Motor neuron (in vitro differentiated cells): Measurements from ENCODE around the gene PTPN22. TPM values are rescaled to one million over a fixed set of nuclear protein-coding genes. Genes with fewer than 3 reads are reported as not detected.

ENCODE experiments used
- ATAC-seq, 8 experiments: fragments of 200-7000 bp; cut with Tn5 transposase; replicated peaks in 6 of 8; 2 replicates each; pipeline ENCODE4 v1.8.0; 2021; ENCODE audit warnings: mild to moderate bottlenecking in 8 of 8, moderate library complexity in 8 of 8
- H3K27ac ChIP-seq, 2 donors: fragments of 250-450 bp; sonication (Bioruptor Pico); 2 replicates each; pipeline ENCODE4 v1.9.0; 2021; ENCODE audit warnings: antibody characterized with exemption in 2 of 2, mild to moderate bottlenecking in 2 of 2, moderate library complexity in 1 of 2
- H3K4me1 ChIP-seq, 2 donors: fragments of 250-450 bp; sonication (Bioruptor Pico); replicated peaks in 1 of 2; 2 replicates each; pipeline ENCODE4 v1.6.1; 2021; ENCODE audit warnings: antibody characterized with exemption in 2 of 2, mild to moderate bottlenecking in 2 of 2, moderate library complexity in 1 of 2
- H3K4me3 ChIP-seq, 5 donors: fragments of 250-450 bp; sonication (Bioruptor Pico); 2 replicates each; pipeline ENCODE4 v1.9.0; 2021; ENCODE audit warnings: antibody characterized with exemption in 5 of 5, mild to moderate bottlenecking in 5 of 5, moderate library complexity in 4 of 5
- WGBS, 10 experiments: fragments of 450-650 bp; shearing (Covaris generic); methylation state at CpG; one replicate each; pipeline ENCODE4 v1.0.0; 2022; 5-methylcytosine and 5-hydroxymethylcytosine counted together
- in situ Hi-C, 9 experiments: fragments of 400-800 bp; cut with MboI; loops; one replicate each; pipeline ENCODE4 v1.15.0; 2021; ENCODE audit warnings: low sequenced_read_pairs in 9 of 9, low pct_unique_long_range_greater_than_20kb in 2 of 9; ENCODE audit not compliant: unreplicated experiment in 9 of 9
- total RNA-seq, 8 experiments: library from RNA; unstranded; fragments of 300-600 nt; gene quantifications; 2 replicates each; pipeline versions ENCODE4 v1.2.3 to v1.2.4, GENCODE V29; 2022

Gene PTPN22
- total RNA-seq, 8 experiments from 2014 or later, result 0.11 to 1.0 (median 0.18) TPM; not detected in 3

DNA sequence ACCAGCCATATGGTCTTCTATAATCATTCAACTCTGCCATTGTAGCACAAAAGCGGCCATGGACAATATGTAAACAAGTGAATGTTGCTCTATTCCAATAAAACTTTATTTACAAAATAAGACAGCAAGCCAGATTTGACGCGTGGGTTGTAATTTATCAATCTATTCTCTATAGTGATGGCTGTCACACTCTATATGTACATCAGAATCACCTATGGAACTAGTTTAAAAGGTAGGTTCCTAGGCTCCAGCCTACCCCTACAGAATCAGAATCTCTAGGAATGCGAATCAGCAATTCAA lies 8.2 kb upstream of the PTPN22 start:
- no peak overlapping the region for H3K4me3 ChIP-seq
- H3K27ac ChIP-seq, result no peak overlapping the region
- no peak for ATAC-seq
- whole genome bisulfite sequencing, 10 experiments, result 67 to 100% (median 99%) methylated on average over 1 to 4 of the region's 4 CpGs
- H3K4me1 ChIP-seq, result no peaks in the 10 kb centered on the region
- in situ Hi-C loops, result no loop called here

DNA sequence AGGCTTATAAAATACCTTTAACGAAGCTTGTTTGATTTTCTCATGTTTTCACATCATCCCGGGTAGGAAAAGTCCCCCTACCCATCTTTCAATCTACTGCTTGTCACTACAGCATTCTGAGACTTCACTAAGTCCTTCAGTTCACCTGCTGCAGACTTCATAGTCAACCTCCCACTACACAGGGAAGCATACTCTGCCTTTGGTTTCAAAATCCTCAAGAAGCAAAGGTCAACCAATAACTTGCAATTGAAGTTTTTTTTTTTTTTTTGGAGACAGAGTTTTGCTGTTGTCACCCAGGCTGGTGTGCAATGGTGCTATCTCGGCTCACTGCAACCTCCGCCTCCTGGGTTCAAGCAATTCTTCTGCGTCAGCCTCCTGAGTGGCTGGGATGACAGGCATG lies 4.7 kb upstream of the PTPN22 start:
- no peaks in the 10 kb centered on the region for H3K4me1 ChIP-seq
- no peak overlapping the region for H3K4me3 ChIP-seq
- no peak for ATAC-seq
- in situ Hi-C loops, result no loop called here
- H3K27ac ChIP-seq, result no peak overlapping the region
- 17 to 96% (median 80%) methylated on average over 1 to 5 of the region's 5 CpGs; no CpG with 5 or more reads in 2 of the 10 experiments for WGBS, 10 experiments

DNA sequence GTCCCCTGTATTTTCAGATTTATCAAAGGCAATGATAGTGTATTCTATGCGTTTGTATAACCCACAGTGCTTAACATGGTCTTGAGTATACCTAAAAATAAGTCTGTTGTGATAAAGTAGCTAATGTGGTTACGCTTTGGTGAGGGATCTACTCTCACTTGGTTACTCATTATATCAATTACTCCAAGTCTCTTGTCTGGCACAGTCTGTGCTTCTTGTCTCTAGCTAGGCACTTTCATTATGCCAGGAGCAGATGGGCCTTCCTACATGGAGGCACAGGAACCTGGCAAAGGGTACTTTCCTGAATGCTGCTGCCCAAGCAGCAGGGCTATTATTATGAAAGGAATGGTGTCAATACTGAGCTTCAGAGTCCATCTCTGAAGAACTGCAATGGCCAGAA lies 4.2 kb upstream of the PTPN22 start:
- WGBS, 10 experiments, result 51 to 96% (median 80%) methylated on average over 1 to 2 of the region's 2 CpGs; no CpG with 5 or more reads in 1 of the 10 experiments
- no peak overlapping the region for H3K27ac ChIP-seq
- in situ Hi-C loops, result no loop called here
- no peaks in the 10 kb centered on the region for H3K4me1 ChIP-seq
- no peak for ATAC-seq
- no peak overlapping the region for H3K4me3 ChIP-seq

DNA sequence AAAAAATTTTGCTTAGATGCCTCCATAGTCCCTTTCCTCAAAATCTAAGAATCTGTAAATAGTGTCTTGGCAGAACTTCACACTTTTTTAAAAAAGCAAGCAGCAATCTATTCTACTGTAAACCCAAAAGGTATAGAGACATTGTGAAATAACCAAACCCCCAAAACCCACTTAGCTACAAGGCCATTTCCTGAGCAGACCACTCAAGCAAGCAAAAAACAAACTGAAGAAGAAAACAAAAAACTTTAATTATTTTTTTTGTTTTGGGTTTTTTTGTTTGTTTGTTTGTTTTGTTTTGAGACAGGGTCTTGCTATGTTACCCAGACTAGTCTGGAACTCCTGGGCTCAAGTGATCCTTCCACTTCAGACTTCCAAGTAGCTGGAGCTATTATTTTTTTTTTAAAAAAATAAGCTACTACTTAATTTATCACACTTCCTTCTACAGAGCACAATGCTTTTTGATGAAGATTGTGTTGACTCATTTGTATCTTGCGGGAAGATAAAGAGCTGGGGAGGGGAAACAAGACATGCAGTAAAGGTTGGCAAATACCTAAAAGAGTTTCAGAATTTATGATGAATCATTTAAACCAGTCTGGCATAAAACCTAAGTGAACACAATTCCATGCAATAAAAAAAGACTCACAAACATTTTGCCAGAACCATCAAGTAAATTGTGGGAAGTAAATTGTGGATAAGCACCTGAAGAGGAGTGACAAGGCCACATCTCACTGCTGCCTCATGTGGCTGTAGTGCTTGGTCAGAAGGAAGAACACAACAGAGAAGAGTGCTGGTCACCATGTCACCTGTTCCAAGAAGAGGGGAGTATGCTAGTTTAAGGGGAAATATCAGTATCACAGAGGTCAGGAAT lies 2.7 kb upstream of the PTPN22 start:
- ATAC-seq, result peak in 1 of 8 experiments; percentile 36
- 0 to 100% (median 70%) methylated on average over 1 of the region's 1 CpG; no CpG with 5 or more reads in 4 of the 10 experiments for WGBS, 10 experiments

DNA sequence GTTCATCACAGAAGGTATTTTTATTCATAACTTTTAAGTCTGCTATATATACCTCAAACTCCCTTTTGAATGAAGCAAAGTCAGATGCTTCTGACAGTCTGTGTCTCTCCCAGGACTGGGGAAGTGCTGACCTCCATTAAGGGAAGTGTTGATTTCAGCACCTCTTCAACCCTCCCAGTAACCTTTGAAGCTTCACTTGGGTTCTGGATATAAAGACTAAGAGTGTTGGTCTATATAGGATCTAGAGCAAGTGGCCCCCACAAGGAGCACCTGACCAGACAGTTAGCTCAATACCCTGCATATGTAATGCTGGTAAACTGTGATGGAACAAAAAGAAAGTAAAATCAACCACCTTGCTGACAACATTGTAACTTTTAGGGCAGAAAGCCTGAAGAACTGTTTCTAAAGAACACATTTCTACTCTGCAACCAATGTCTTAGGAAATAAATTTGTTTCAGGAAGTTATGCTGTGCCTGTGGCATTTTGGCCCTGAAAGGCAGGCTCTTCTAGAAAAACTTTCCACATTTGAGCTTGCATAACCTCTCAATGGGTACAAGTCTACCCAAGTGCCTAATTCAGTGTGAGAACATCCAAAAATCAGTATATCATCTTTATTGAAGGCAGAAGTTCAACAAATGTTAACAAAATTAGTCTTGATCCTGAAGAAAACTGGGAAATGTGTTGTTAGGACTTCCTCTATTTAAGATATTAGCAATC lies 865 bp upstream of the PTPN22 start:
- ATAC-seq, result no peak
- in situ Hi-C loops, result no loop called here
- Histone ChIP-seq H3K4me3 (no peak overlapping the region), H3K4me1 (no peaks in the 10 kb centered on the region), H3K27ac (no peak overlapping the region)

More for the DNA sequence above, 2.7 kb upstream of the PTPN22 start:
- no peak overlapping the region for H3K27ac ChIP-seq
- H3K4me3 ChIP-seq, result no peak overlapping the region
- in situ Hi-C loops, result no loop called here
- H3K4me1 ChIP-seq, result no peaks in the 10 kb centered on the region

DNA sequence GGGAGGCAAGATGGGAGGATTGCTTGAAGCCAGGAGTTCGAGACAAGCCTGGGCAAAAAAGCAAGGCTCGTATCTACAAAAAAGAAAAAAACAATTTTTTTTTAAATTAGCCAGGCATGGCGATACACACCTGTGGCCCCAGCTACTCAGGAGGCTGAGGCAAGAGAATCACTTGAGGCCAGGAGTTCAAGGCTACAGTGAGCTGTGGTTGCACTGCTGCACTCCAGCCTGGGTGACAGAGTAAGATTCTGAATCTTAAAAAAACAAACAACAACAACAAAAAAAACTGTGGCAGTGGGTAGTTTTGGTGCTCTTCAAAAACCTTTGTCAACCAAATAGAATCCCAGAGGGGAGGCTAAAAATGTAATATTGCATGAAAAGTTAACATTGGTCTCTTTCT lies 734 bp downstream of the PTPN22 start:
- no peak for ATAC-seq
- H3K4me1 ChIP-seq, result no peaks in the 10 kb centered on the region
- in situ Hi-C loops, result no loop called here
- no peak overlapping the region for H3K4me3 ChIP-seq
- no peak overlapping the region for H3K27ac ChIP-seq
- WGBS, 10 experiments, result 41 to 100% (median 80%) methylated on average over 1 to 3 of the region's 3 CpGs; no CpG with 5 or more reads in 3 of the 10 experiments

DNA sequence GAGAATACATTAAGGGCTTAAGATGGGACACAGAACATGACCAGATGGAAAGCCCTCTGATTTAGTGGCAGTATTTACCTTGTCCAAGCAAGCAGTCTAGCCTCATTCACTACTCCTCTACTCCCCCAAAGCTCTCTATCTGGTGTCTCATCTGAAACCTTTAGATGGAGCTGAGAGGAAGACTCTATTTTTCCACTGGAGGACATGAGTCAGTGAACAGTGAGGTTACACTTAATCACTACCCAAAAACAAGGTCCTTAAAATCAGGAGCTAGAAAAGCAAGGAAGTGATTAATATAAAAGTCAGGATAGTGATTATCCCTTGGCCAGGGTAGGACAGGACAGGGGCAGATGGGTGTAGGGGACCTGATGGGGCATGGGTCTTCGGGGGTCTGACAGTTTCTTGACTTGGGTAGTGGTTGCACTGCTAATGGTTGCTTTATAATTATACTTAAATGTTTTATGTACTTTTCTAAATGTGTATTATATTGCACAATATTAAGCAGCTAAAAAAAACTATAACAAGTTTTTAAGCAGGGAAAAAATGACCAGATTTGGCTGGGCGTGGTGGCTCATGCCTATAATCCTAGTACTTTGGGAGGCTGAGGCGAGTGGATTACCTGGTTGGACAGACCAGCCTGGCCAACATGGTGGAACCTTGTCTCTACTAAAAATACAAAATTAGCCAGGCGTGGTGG lies 3.0 kb downstream of the PTPN22 start:
- in situ Hi-C loops, result no loop called here
- ATAC-seq, result no peak
- WGBS, 10 experiments, result 40 to 100% (median 83%) methylated on average over 1 to 3 of the region's 4 CpGs; no CpG with 5 or more reads in 2 of the 10 experiments
- no peak overlapping the region for H3K27ac ChIP-seq
- no peak overlapping the region for H3K4me3 ChIP-seq
- H3K4me1 ChIP-seq, result no peaks in the 10 kb centered on the region

DNA sequence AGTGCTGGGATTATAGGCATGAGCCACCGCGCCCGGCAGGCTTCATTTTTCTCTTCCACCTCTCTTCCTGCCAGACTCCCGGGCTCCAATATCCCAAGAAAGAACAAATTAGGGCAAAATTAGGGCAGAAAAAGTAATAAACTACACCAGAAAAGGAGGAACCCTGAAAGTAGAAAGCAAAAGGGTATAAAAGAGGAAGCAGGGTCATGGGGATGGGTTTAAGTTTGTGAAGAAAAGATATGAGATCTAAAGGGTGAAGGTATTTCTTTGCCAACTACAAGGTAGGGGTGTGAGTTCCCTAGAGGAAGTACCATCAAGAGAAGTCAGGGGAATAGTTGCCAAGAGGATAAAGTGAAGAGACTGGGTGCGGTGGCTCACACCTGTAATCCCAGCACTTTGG lies 9.9 kb downstream of the PTPN22 start:
- no peak overlapping the region for H3K4me3 ChIP-seq
- no peak overlapping the region for H3K27ac ChIP-seq
- ATAC-seq, result no peak
- H3K4me1 ChIP-seq, result no peaks in the 10 kb centered on the region
- 60 to 98% (median 92%) methylated on average over 2 to 5 of the region's 5 CpGs; no CpG with 5 or more reads in 3 of the 10 experiments for WGBS, 10 experiments
- in situ Hi-C loops, result no loop called here

DNA sequence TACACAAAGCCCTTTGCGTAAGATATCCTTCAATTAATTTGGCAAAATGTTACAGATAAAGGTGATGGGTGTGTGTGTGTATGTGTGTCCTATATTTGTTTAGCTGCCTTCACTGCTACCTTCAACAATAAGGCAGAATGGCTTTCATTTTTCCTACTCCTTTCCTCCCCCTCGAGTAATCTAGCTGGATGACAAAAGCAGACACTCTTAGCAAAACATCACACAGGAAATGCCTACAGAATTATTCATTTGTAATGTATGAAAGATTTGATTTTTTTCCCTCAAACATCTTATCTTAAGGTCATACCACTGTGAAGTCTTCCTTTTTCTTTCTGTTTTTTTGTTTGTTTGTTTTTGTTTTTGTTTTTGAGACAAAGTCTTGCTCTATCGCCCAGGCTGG lies 10.6 kb downstream of the PTPN22 start:
- ATAC-seq, result no peak
- no peak overlapping the region for H3K4me3 ChIP-seq
- in situ Hi-C loops, result no loop called here
- WGBS, 10 experiments, result 50 to 91% (median 67%) methylated on average over 2 to 3 of the region's 3 CpGs
- H3K4me1 ChIP-seq, result no peaks in the 10 kb centered on the region
- no peak overlapping the region for H3K27ac ChIP-seq

DNA sequence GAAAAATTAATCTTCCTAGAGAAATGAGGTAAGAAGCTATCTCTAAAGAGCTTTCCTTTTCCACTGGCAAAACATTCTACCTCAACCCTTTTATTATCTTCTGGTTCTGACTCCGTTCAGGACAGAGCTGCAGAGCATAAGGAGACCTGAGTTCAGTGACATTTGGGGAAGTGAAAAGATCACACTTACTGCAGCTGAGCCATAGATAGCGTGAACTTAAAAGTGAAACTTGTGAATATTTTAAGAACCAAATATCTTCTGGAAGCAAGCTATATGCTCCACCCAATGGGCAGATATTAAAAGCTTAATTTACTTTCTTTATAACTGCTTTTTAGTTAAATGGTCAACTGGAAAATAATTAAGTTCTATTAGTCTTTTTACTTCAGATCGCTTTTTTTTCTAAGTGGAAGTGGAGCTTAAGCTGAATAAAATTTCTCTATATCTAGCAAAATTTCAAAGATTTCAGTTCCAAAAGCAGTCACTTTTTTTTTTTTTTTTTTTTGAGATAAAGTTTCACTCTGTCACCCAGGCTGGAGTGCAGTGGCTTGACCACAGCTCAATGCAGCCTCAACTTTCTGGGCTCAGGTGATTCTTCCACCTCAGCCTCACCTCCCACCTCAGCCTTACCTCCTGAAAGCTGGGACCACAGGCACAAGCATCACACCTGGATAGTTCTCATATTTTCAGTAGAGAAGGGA lies 11.9 kb downstream of the PTPN22 start:
- WGBS, 10 experiments, result 22 to 94% (median 83%) methylated on average over 1 to 3 of the region's 3 CpGs; no CpG with 5 or more reads in 1 of the 10 experiments
- Histone ChIP-seq H3K4me3 (no peak overlapping the region), H3K4me1 (no peaks in the 10 kb centered on the region), H3K27ac (no peak overlapping the region)
- no peak for ATAC-seq
- in situ Hi-C loops, result no loop called here

DNA sequence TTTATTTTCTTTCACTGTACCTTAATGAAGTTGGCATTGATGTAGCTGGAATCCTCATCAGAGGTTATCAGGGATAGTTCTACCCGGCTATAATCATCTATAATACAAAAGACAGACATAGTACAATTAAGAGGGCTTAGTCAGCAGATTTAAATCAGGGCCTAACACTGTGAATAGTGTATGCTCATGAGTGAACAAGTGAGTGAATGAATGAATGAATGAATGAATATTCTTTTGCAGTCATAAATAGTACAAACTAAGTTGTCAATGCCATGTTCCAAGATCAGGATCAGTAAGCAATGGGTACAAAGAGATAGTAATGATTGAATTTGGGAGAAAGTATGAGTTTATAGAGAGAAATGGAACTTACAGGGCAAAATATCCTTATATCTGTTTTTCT lies 12.5 kb downstream of the PTPN22 start:
- Histone ChIP-seq H3K27ac (no peak overlapping the region), H3K4me3 (no peak overlapping the region), H3K4me1 (no peaks in the 10 kb centered on the region)
- in situ Hi-C loops, result no loop called here
- peak in 1 of 8 experiments; percentile 21 for ATAC-seq
- WGBS, 10 experiments, result 40 to 100% (median 78%) methylated on average over 1 of the region's 1 CpG; no CpG with 5 or more reads in 2 of the 10 experiments

DNA sequence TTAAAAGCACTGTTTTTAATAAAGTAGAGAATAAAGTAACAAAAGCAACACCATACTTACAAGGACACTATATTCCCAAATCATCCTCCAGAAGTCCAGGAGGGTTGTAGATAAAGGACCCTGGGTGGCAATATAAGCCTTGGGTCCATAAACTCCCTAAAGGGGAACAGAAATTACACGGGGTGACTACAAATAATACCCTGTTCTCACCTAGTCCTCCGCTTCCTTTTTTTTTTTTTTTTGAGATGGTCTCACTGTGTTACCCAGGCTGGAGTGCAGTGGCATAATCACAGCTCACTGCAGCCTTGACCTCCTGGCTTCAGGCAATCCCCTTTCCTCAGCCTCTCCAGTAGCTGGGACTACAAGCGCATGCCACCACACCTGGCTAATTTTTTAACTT lies 13.1 kb downstream of the PTPN22 start:
- in situ Hi-C loops, result no loop called here
- WGBS, 10 experiments, result 57 to 97% (median 84%) methylated on average over 2 to 3 of the region's 3 CpGs; no CpG with 5 or more reads in 1 of the 10 experiments
- Histone ChIP-seq H3K4me1 (no peaks in the 10 kb centered on the region), H3K4me3 (no peak overlapping the region), H3K27ac (no peak overlapping the region)
- no peak for ATAC-seq

DNA sequence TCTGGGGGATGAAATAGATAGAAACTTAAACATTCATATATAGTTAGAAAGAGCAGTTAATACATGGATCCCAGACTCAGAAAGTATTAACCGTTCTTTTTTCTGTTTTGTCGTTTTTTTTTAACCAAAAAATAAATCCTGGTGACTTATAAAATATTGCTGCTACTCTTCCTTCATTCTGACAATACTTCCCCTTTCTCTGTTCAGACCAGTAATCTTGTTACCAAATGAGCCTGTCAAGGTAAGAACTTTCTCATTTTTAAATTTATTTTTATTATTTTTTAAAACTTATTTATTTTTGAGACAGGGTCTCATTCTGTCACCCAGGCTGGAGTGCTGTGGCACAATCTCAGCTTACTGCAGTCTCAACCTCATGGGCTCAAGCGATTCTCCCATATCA lies 13.7 kb downstream of the PTPN22 start:
- H3K4me3 ChIP-seq, result no peak overlapping the region
- ATAC-seq, result no peak
- 61 to 92% (median 73%) methylated on average over 2 to 3 of the region's 3 CpGs for WGBS, 10 experiments
- in situ Hi-C loops, result no loop called here
- no peak overlapping the region for H3K27ac ChIP-seq
- no peaks in the 10 kb centered on the region for H3K4me1 ChIP-seq
